Esophagus muscularis mucosa (tissue), 3 donors: ENCODE results near the gene ATL3.

Experiments used
- CTCF ChIP-seq, 3 experiments: fragments of 200-600 bp in 2 of 3; fragments of 450-650 bp in 1 of 3; sonication (generic) in 2 of 3; IDR thresholded peaks; one replicate each; pipeline ENCODE4 v1.5.1; 2017 to 2019; ENCODE audit warnings: antibody characterized with exemption in 3 of 3, mild to moderate bottlenecking in 2 of 3, moderate library complexity in 1 of 3
- POLR2A ChIP-seq: fragments of 450-650 bp; IDR thresholded peaks from one replicate; pipeline ENCODE4 v1.6.1; 2017; ENCODE audit warnings: antibody characterized with exemption, moderate library complexity, mild to moderate bottlenecking, low read depth
- POLR2AphosphoS5 ChIP-seq, 2 donors: sonication (generic); formaldehyde crosslinking; IDR thresholded peaks; one replicate each; pipeline ENCODE4 v1.6.1; 2017; ENCODE audit warnings: antibody characterized with exemption in 2 of 2

GRCh38 chr11:63590024-63590788 is 81.0 kb downstream of the ATL3 start:
- TF ChIP-seq CTCF (IDR thresholded peaks at IDR 0.05) (no peak), POLR2A (no peak), POLR2AphosphoS5 (IDR thresholded peaks at IDR 0.05) (no peak)
